Fibroblast of the aortic adventitia (primary cell): Measurements from ENCODE around the gene CEL. TPM values are rescaled to one million over a fixed set of nuclear protein-coding genes. Genes with fewer than 3 reads are reported as not detected.

Experiments
- DNase-seq: peaks from one replicate; pipeline ENCODE4 v3.0.0-alpha.2; 2010; ENCODE audit warnings: low read depth
- H3K4me3 ChIP-seq: 2 replicates; pipeline ENCODE4 v1.5.1; 2011; ENCODE audit warnings: low read depth, mild to moderate bottlenecking, control low read depth, low read length, moderate library complexity
- total RNA-seq: library from RNA; depleted of rRNA; stranded (reverse); fragments of >200 nt; gene quantifications from 2 replicates; pipeline ENCODE4 v1.2.3, GENCODE V29; 2012; ENCODE audit warnings: low replicate concordance
- TF ChIP-seq, protein P1 (sequence below): IDR thresholded peaks from 2 replicates; pipeline ENCODE4 v1.5.1; 2011; ENCODE audit warnings: mild to moderate bottlenecking, low read length, control low read depth, inconsistent platforms; ENCODE audit not compliant: insufficient read depth

The CEL gene
- total RNA-seq, 1 donor: 0.27 TPM

DNA sequence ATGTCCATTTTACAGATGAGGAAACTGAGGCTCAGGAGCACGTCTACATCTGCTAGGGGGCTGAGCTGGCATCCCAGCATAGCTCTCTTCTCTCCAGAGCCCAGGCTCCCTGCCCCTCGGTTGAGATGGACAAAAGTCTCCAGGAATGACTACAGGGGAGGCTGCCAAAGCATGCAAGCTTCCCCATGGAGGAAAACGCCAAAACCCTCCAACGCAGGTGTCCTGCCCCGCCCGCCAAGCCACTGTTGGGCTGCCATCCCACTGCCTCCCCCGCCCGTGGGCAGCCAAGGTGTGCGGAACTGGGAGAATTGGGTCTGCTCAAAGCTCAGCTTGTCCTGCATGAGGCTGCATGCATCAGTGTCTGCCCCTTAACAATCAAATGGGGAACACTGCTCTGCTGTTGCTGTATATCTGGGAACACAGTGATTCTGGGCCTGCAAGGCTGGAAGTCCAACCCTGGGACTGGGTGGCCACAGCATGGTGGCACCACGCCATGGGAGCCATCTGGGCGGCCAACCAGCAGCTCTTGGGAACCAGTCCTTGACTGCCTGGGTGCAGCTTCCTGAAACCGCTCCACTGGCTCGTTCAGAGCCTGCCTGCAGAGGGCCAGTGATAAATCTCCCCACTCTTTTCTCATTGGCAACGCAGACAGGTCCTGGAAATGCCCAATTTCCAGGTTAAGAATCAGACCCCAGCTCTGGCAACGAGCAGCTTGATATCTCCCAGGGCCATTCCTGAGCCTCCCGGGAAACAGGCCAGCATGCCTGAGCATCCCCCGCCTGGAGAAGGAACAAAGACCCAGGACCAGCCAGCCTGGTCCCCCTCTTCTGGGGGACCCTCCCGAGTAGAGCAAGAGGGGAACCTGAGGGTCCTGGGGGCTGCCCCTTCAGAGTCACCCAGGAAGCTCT lies 55.7 kb downstream of the CEL start:
- DNase-seq: peak; percentile 49
- TF ChIP-seq, protein P1, sequence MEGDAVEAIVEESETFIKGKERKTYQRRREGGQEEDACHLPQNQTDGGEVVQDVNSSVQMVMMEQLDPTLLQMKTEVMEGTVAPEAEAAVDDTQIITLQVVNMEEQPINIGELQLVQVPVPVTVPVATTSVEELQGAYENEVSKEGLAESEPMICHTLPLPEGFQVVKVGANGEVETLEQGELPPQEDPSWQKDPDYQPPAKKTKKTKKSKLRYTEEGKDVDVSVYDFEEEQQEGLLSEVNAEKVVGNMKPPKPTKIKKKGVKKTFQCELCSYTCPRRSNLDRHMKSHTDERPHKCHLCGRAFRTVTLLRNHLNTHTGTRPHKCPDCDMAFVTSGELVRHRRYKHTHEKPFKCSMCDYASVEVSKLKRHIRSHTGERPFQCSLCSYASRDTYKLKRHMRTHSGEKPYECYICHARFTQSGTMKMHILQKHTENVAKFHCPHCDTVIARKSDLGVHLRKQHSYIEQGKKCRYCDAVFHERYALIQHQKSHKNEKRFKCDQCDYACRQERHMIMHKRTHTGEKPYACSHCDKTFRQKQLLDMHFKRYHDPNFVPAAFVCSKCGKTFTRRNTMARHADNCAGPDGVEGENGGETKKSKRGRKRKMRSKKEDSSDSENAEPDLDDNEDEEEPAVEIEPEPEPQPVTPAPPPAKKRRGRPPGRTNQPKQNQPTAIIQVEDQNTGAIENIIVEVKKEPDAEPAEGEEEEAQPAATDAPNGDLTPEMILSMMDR: peak; percentile 4
- H3K4me3 ChIP-seq: no peak overlapping the region

DNA sequence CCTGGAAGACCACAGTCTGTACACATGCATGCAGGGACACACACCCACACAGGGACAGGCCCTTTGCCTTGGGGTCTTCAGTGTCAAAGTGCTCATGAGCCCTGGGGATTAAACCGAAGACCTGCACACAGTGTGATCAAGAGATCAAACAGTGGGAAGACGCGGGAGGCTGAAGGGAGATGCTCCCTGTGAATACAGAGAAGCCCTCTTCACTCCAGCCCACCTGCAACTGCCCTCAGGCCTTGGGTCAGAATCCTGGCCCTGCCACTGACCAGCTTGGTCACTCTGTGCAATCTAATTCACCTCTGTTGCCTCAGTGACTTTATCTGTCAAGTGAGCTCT lies 56.4 kb downstream of the CEL start:
- DNase-seq: no peak
- no peak overlapping the region for H3K4me3 ChIP-seq
- TF ChIP-seq, protein P1: no peak

DNA sequence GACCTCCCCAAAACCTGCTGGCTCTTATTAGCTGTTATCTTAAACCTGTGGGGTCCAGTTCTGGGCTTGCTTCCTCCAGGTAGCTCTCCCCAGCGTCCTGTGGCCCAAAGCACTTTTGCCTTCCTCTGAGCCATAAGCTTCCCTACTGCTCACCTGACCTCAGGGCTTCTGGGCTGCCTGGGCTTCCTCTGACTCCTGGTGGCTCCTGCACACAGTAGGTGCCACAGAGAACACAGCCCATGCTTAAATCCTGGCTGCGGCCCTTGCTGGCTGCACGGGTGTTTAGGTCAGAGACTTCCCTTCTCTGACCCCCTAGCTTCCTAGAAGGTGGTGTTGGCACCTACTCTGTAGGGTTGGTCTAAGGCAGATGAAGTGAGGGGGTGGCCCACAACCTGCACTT lies 56.8 kb downstream of the CEL start:
- DNase-seq: no peak

DNA sequence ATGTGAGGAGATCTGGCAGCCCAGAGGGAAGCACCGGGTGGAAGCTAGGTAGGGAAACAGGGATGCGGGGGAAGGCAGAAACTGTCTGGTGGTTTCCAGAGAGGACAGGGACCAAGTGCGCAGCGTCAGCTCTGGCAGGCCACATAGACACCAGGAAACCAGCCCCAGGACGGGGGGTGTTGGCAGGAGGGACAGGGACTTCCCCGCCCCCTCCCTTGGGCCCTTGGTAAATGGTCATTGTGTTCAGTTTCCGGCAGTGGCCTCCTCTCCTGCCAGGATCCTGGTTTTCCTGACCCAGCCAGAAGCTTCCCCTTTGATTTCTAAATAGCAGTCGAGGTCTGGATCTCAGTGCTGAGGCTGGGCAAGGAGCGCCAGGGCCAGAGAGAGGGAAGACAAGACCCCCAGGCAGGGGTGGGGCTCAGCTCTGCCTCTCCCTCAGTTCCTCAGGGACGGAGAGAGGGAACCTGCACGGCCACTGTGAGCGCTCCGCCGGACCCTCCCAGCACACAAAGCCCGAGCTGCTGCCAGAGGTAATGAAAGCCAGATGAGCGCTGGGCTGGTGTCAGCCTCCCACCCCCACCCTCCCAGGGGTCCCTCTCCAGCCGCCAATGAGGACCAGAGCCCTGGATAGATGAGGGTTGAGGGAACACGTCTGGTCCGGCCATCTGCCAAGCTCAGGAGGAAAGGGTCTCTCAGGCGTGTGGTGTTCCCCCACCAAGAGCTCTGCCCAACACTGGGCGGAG lies 57.5 kb downstream of the CEL start:
- TF ChIP-seq, protein P1: no peak
- no peak for DNase-seq
- H3K4me3 ChIP-seq: peak overlapping the region; percentile 75

More for the DNA sequence above, 56.8 kb downstream of the CEL start:
- H3K4me3 ChIP-seq: no peak overlapping the region
- TF ChIP-seq, protein P1: no peak

DNA sequence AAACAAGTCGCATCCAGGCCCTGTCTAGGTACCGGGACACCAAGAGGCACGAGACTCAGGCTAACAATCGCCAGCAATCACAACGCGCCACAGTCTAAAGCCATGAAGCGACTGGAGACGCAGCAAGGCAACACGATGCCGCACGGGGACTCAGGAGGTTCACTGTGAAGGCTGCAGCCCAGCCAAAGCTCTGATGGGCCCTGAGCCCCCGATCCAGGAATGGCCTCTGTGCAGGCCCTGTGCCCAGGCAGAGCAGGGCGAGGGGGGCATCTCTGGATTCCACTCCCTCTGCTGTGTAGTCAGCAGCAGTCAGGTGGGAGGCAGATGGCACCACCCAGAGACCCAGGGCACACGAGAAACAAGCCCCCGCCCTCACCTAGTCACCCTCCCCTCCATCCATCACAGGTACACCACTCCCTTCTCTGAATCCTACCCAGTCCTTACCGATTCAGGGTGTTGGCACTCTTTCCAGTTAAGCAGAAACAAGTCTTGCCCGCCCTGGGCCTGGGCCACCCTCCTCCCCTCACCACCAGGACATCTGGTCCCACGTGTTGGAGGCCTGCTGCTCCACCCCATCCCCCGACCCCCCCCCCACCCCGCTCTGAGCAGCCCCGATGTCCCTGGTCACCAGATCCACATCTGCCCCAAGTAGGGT lies 58.2 kb downstream of the CEL start:
- no peak for DNase-seq
- peak overlapping the region; percentile 75 for H3K4me3 ChIP-seq
- TF ChIP-seq, protein P1: no peak

DNA sequence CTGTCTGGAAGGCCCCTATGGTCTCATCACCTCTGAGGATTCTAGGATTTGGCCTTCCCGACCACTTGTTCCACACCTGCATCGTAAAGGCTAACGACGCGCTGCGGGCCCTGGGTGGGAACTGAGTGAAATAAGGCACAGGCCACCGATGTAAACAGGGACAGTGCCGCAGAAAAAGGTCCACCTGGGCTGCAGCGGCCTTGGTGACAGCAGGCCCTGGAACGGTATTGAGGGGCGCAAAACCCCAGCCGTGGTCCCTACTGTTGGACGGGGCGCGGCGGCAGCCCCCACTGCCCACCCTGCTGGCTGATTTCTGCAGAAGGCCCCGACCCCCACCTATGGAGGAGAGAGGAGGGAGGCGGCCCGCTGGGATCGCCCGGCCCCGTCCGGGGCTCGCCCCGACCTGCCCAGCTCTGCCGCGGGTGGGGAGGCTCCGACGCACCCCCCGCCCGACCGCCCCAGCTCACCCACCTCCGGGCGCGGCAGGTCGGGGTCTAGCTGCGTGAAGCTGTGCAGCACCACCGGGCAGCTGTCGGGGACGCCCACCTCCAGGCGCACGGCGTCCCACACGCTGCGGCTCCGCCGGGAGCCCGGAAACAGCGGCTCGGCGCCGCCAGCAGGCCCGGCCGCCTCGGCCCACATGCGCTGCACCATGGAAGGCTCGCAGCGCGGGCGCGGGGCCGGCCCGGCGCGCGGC lies 58.9 kb downstream of the CEL start:
- peak overlapping the region; percentile 75 for H3K4me3 ChIP-seq
- DNase-seq: no peak
- TF ChIP-seq, protein P1: no peak
